ENCODE measurements around the gene ITIH3.
A peak's percentile ranks its signal among the peaks of the same experiment; 100 is the strongest.

ITIH3 gene

GRCh38 chr3:52779011-52779836, 15.4 kb upstream of the ITIH3 start:
- DNase-seq (ENCODE audit: low spot score), result no peak

- DNase-seq (ENCODE audit: low spot score), result no peak
These were observed 14.6 kb upstream of the ITIH3 start for GRCh38 chr3:52779837-52780585.

GRCh38 chr3:52781741-52782140, 12.9 kb upstream of the ITIH3 start:
- no peak for DNase-seq (ENCODE audit: low spot score)

- no peak for DNase-seq (ENCODE audit: low spot score)
These were observed 12.0 kb upstream of the ITIH3 start for GRCh38 chr3:52782412-52783210.

- DNase-seq (ENCODE audit: low spot score), result no peak
These were observed 11.4 kb upstream of the ITIH3 start for GRCh38 chr3:52783211-52783555.

- no peak for DNase-seq (ENCODE audit: low spot score)
These were observed 10.5 kb upstream of the ITIH3 start for GRCh38 chr3:52784021-52784621.

GRCh38 chr3:52784931-52785590, 9.5 kb upstream of the ITIH3 start:
- DNase-seq (ENCODE audit: low spot score), result no peak

GRCh38 chr3:52786330-52787215, 8.0 kb upstream of the ITIH3 start:
- DNase-seq (ENCODE audit: low spot score), result no peak

GRCh38 chr3:52787246-52787645, 7.3 kb upstream of the ITIH3 start:
- DNase-seq (ENCODE audit: low spot score), result no peak

GRCh38 chr3:52787672-52788625, 6.6 kb upstream of the ITIH3 start:
- no peak for DNase-seq (ENCODE audit: low spot score)

- DNase-seq (ENCODE audit: low spot score), result no peak
These were observed 5.5 kb upstream of the ITIH3 start for GRCh38 chr3:52788890-52789745.

GRCh38 chr3:52789746-52790040, 4.9 kb upstream of the ITIH3 start:
- DNase-seq (ENCODE audit: low spot score), result no peak

- no peak for DNase-seq (ENCODE audit: low spot score)
These were observed 4.3 kb upstream of the ITIH3 start for GRCh38 chr3:52790337-52790736.

GRCh38 chr3:52790741-52791140, 3.9 kb upstream of the ITIH3 start:
- no peak for DNase-seq (ENCODE audit: low spot score)

- DNase-seq (ENCODE audit: low spot score), result no peak
These were observed 3.2 kb upstream of the ITIH3 start for GRCh38 chr3:52791366-52791765.

GRCh38 chr3:52791928-52792327, 2.7 kb upstream of the ITIH3 start:
- no peak for DNase-seq (ENCODE audit: low spot score)

GRCh38 chr3:52792413-52792812, 2.2 kb upstream of the ITIH3 start:
- no peak for DNase-seq (ENCODE audit: low spot score)

- DNase-seq (ENCODE audit: low spot score), result peak; percentile 13
These were observed 1.5 kb upstream of the ITIH3 start for GRCh38 chr3:52792961-52793695.

All from cerebellar cortex (tissue), 1 donor.